ENCODE measurements around the gene DTX1. TPM values are rescaled to one million over a fixed set of nuclear protein-coding genes. Genes with fewer than 3 reads are reported as not detected.

The DTX1 gene
- total and polyA plus RNA-seq, 2 of the 8 experiments (the other 6 are each of a cell fraction or from before 2014, with no cell fraction given) = 4.7 to 6.9 TPM

- no peak overlapping the region for H3K27ac ChIP-seq (ENCODE audit: low read depth, low read length)
- H3K4me1 ChIP-seq (replicated peaks in 1 of 4; ENCODE audit: control insufficient read depth in 3 of 4, insufficient read depth in 4 of 4, low read length in 3 of 4) = peaks cover 6 to 20% (median 13%) of the 10 kb centered on the region in 4 experiments
- no peak overlapping the region for H2BK15ac ChIP-seq (ENCODE audit: low read length)
- ChIA-PET POLR2A (ENCODE audit: partially characterized antibody) (no interaction called here), CTCF (ENCODE audit: partially characterized antibody) (interaction anchor here (1.0 to 2.0 kb wide), 3 partner anchors 12 to 154 kb away, joined by 3 to 7 read pairs (median 6); partner anchors contain the start of gene RASAL1)
- H4K8ac ChIP-seq (ENCODE audit: extremely low read depth, insufficient read depth, low read length) = no peak overlapping the region
- H4K91ac ChIP-seq (replicated peaks; ENCODE audit: insufficient read length, low read length) = no peak overlapping the region
- H2AFZ ChIP-seq (ENCODE audit: low read length) = no peak overlapping the region
- no peak overlapping the region for H2BK20ac ChIP-seq (ENCODE audit: low read length)
- H2BK120ac ChIP-seq (replicated peaks; ENCODE audit: low read depth, low read length) = no peak overlapping the region
- DNase-seq (ENCODE audit: low read depth in 1 of 2, low spot score in 2 of 2) = no peak
- H3K79me2 ChIP-seq (ENCODE audit: control insufficient read depth in 1 of 2, insufficient read depth in 2 of 2, low read length in 2 of 2) = no peaks in the 10 kb centered on the region
- H3K9ac ChIP-seq (replicated peaks in 1 of 4; ENCODE audit: extremely low read depth in 1 of 4, low read depth in 3 of 4, low read length in 3 of 4) = no peak overlapping the region
- H3K18ac ChIP-seq (ENCODE audit: extremely low read depth, low read length) = no peak overlapping the region
- 97% methylated on average over 2 of the region's 2 CpGs; no CpG with 5 or more reads in 1 of the 2 experiments for WGBS, 2 experiments (ENCODE audit: extremely low coverage in 1 of 2, insufficient coverage in 1 of 2, insufficient read length in 1 of 2, insufficient replicate concordance in 2 of 2, low coverage in 1 of 2, low lambda C conversion rate in 2 of 2, missing lambda C conversion rate in 1 of 2)
- H3K9me3 ChIP-seq (ENCODE audit: insufficient read depth in 2 of 2, low read depth in 1 of 2, low read length in 1 of 2) = no peaks in the 10 kb centered on the region
- H4K20me1 ChIP-seq (replicated peaks in 1 of 2; ENCODE audit: control insufficient read depth in 1 of 2, insufficient read depth in 2 of 2, low read length in 2 of 2) = no peaks in the 10 kb centered on the region
- H3K36me3 ChIP-seq (ENCODE audit: control insufficient read depth in 2 of 4, insufficient read depth in 4 of 4, low read length in 3 of 4) = no peaks in the 10 kb centered on the region
- H2BK5ac ChIP-seq (ENCODE audit: low read depth, low read length) = no peak overlapping the region
- H3K79me1 ChIP-seq (ENCODE audit: low read depth, low read length) = no peaks in the 10 kb centered on the region
- no peak overlapping the region for H3K14ac ChIP-seq (ENCODE audit: insufficient read length)
- FAIRE-seq = no peak
- no peak overlapping the region for H2BK12ac ChIP-seq (ENCODE audit: low read depth, low read length)
- no peak overlapping the region for H3K4ac ChIP-seq (replicated peaks; ENCODE audit: insufficient read length, low read depth, low read length)
- H3K27me3 ChIP-seq (replicated peaks in 1 of 4; ENCODE audit: control insufficient read depth in 3 of 4, extremely low read depth in 1 of 4, insufficient read depth in 3 of 4, low read length in 3 of 4) = peaks cover 0 to 7% (median 5%) of the 10 kb centered on the region in 4 experiments; a peak in 6 of 7 replicates
- no peak overlapping the region for H3K4me3 ChIP-seq (ENCODE audit: extremely low read depth in 1 of 4, insufficient read depth in 2 of 4, low read depth in 3 of 4, low read length in 4 of 4)
- H3K4me2 ChIP-seq (ENCODE audit: insufficient read depth in 1 of 2, low read depth in 2 of 2, low read length in 2 of 2) = no peak overlapping the region
- H4K5ac ChIP-seq (ENCODE audit: insufficient read length, low read depth, low read length) = no peak overlapping the region
- no peak overlapping the region for H3K56ac ChIP-seq (replicated peaks; ENCODE audit: insufficient read length, low read depth, low read length)
- H3K23ac ChIP-seq (ENCODE audit: insufficient read length) = no peak overlapping the region
- peaks cover 2% of the 10 kb centered on the region; the same call in 1 of the 2 replicates for H3K23me2 ChIP-seq (ENCODE audit: low read depth, low read length)
- H2AK5ac ChIP-seq (ENCODE audit: low read depth, low read length) = no peak overlapping the region
- TF ChIP-seq EZH2 (IDR thresholded peaks at IDR 0.05; ENCODE audit: low read depth, low read length, severe bottlenecking) (no peak), HDAC2 (IDR thresholded peaks at IDR 0.05; ENCODE audit: borderline replicate concordance in 1 of 2, low read depth in 2 of 2, low read length in 2 of 2) (no peak), FOSL1 (IDR thresholded peaks at IDR 0.05; ENCODE audit: insufficient read depth, low read depth, low read length) (no peak), RBBP5 (IDR thresholded peaks at IDR 0.05; ENCODE audit: borderline replicate concordance, low read depth, low read length) (no peak), BCL11A (IDR thresholded peaks at IDR 0.05; ENCODE audit: low read depth in 2 of 2, low read length in 2 of 2) (no peak), SP2 (IDR thresholded peaks at IDR 0.05; ENCODE audit: low read length) (no peak), BACH1 (IDR thresholded peaks at IDR 0.05; ENCODE audit: low read length) (no peak), TCF12 (IDR thresholded peaks at IDR 0.05; ENCODE audit: low read depth, low read length) (no peak), CHD1 (IDR thresholded peaks at IDR 0.05; ENCODE audit: low read depth, low read length) (no peak), SAP30 (IDR thresholded peaks at IDR 0.05; ENCODE audit: insufficient read depth, insufficient replicate concordance, low read length) (no peak), SUZ12 (IDR thresholded peaks at IDR 0.05; ENCODE audit: low read length) (no peak), TAF7 (optimal IDR thresholded peaks at IDR 0.05; ENCODE audit: borderline replicate concordance, low read depth, low read length) (no peak), KDM1A (IDR thresholded peaks at IDR 0.05; ENCODE audit: borderline replicate concordance, low read length) (no peak)
Measured at GRCh38 chr12:113146999-113147398, 90.5 kb downstream of the DTX1 start.
